ENCODE results near the gene SLC22A17.
"Not testable (repeated sequence)": the region's sequence is repeated elsewhere in the genome, so short reads cannot be mapped to it uniquely, and the experiment has no call there.

The SLC22A17 gene

DNA sequence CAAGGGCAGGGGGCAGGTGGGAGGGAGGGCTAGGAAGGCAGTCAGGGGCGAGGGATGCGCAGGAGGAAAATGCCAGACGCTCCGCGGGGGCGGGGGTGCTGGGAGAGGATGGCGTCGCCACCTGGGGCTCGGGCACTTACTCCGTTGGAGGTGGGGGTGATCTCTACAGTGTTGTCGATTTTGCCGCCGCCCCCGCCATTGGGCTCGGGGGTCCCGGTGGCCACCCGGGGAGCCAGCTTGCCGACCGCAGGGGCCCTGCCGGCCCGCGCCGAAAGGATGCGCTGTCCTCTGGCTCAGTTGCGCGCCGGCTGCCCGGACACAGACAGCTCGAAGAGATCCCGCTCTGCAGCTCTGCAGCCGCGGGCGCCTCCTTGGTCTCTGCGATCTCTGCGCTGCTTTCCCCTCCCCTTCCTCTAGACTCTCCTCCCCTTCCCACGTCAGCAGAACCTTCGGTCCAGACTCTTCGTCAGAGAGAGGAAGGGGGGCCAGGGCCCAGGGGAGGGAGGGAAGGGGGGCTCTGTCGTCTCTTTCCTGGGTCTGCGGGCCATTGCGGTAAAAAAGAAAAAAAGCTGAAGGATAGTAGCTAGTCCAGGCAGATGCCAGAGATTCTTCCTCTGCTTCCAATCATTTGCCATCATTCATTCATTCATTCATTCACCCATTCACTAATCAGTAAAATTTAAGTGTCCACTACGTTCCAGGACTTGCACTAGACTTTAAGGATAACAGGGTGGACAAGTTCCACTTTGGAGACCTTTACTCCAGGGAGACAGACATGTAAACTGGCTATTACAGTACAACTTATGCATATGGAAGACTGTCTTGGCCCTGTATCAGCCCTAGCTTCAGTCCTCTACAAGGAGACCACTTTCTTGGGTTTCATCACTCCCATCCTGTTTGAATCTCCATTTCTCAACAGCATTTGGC lies at the start of gene SLC22A17:
SLC22A17 (minus strand) TSS at position 382 of the 927 bp plus-strand sequence.
- DNase-seq (ENCODE audit: low spot score) = no peak

DNA sequence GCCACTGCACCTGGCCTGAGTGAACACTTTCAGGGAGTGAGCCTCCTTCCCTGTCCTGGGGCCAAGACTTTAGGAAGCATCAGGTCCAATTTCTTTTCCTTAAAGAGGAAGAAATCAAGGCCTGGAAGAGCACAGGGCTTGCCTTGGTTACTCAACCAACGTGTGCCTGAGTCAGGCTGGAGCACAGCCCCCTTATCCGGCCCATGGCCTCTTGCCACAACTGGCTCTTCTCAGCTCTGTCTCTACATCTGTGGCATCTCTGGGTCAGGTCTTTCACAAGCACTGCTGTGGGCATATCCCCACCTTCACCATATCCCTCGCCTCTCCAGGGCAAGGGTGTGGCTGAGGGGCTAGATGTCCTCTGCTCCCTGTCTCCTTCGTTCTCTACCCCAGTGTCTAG lies 48.6 kb upstream of the SLC22A17 start:
- no peak for DNase-seq (ENCODE audit: low spot score)

DNA sequence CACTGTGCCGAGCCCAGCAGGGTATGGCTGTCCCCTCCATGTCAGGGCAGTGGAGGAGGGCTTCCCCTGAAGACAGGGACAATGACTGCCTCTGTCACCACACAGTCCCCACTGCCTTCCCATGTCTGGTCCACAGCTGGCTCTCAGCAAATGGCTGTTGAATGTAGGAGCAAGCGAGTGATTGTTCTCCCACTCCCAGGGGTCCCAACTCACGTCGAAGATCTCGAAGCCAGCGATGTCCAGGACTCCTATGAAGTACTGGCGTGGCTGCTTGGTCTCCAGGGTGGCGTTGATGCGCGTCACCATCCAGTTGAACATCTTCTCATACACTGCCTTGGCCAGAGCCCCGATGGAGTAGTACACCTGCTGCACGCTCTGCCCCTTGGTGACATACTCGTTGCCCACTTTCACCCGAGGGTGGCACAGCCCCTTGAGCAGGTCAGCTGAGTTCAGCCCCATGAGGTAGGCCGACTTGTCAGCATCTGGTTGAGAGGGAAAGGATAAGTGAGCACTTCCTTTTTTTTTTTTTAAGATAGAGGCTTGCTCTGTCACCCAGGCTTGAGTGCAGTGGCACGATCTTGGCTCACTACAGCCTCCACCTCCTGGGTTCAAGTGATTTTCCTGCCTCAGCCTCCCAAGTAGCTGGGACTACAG lies 47.9 kb upstream of the SLC22A17 start:
- not testable (repeated sequence) for DNase-seq (ENCODE audit: low spot score)

DNA sequence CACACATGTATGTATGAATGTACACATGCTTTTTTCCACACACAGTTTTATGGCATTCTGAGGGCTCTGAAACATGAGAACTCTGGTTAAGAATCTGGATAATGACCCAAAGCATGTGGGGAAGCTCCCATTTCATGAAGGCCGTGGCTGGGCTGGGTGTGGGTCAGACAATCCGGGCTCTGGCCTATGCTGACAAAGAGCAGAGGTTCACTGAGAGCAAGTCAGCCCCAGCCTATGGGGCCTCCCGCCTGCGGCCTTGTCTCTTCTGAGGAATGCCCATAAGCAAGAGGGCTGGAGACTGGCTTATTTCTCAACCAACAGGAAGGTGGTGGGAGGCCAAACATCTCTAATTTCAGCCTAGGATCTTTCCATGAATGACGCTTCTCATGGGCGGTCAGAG lies 46.9 kb upstream of the SLC22A17 start:
- DNase-seq (ENCODE audit: low spot score) = no peak

DNA sequence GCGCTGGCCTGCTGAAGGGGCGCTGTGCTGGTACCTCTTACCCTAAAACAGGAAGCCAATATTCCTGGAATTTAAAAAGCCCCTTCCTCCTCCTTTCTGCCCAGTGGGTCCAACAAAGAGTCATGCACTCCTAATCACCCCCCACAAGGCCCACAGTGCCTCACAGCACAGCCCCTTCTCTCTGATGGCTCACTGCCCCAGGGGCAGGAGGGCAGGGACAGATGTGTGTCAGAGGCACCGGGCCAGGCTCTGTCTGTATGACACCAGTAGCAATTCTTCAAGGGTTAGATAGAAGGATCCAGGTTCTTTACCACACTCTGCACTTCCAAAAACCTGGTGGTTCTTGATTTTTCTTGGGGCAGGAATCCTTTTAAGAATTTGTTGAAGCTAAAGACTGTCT lies 46.4 kb upstream of the SLC22A17 start:
- DNase-seq (ENCODE audit: low spot score) = no peak

DNA sequence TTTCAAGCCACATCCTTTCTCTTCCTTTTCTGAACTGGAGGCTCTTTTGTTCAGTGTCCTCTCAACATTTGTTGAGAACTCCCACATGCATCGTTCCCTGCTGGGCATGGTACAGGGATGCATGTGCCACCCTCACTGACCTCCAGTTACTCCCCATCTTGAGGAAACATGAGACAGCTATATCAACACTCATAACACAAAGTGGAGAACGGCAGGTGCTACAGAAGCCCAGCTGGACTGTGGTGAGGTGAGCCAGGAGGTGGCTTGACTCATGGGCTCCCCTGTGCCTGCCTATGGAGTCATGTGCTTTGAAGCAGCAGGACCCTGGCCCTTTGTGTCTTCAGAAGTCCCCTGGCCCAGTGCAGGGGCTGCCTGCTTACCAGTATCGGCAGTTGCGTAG lies 45.7 kb upstream of the SLC22A17 start:
- no peak for DNase-seq (ENCODE audit: low spot score)

DNA sequence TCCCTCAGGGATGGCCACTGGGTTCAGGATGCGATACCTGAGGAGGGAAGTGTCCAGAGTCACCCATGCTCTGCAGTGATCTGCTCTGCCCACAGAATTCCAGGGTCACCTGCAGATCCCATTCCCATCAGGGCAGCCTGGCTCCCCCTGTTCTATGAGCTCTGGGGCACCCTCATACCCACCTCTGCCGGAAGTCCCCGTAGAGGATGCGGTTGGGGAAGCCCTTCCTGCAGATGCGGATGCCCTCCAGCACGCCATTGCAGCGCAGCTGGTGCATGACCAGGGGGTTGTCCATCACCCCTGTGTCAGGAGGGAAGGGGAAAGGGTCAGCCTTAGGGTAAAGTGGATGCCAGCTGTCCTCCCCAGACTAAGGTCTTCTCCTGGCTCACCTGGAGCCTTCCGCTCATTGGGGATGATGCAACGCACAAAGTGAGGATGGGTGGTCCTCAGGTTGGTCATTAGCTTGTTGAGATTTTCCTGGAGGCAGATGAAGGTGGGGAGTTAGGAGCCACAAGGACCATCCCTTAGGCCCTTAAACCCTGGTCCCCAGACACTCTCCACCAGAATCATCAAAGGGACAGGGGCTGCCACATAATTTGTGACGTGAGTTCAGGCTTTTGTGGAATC lies 44.2 kb upstream of the SLC22A17 start:
- DNase-seq (ENCODE audit: low spot score) = no peak

DNA sequence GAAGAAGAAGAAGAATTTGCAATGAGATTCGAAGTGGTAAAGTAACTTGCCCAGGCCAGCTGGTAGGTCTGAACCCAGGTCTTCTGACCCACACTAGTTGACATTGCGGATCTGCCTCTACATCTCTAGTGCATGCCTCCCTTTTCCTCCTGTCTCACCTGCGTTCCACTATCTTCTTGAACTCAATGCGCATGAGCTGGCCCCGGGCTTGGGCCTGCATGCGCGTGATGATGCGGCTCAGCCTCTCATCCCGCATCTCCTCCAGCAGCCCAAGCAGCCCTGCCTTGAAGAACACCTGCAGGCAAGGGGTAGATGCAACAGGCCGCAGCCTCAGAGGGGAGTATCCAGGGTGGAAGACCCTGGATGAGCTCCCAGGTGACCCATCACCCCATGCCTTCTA lies 43.4 kb upstream of the SLC22A17 start:
- no peak for DNase-seq (ENCODE audit: low spot score)

DNA sequence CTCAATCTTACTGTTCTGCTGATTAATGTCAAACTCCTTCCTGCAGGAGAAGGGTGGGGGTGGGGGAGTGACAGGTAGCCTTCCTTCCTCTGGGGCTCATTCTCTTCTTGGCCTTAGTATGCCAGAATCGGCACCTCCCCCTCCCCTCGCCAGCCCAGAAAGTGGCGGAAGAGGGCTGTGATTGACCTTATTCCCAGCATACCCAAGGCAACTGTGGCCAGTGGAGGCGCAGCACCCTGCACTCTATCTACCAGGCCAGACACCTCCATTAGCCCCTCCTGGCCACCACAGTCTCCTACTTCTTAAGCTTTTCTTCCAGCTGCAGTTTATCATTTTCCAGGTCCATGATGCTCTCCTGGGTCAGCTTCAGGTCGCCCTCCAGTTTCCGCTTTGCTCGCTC lies 39.9 kb upstream of the SLC22A17 start:
- DNase-seq (ENCODE audit: low spot score) = no peak

DNA sequence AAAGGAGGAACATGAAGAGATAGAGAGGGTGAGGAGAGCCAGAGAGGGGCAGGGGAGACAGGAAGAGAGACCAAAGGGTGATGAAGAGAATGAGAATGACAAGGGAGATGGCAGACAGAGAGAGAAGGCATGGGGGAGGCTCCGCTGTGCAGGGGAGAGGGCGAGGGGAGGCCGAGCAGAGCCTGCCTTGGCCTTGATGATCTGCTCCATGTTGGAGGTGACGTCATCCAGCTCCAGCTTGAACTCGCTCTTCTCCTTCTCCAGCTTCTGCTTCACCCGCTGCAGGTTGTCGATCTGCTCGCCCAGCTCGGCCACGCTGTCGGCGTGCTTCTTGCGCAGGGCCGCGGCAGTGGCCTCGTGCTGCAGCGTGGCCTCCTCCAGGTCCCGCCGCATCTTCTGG lies 37.2 kb upstream of the SLC22A17 start:
- DNase-seq (ENCODE audit: low spot score) = not testable (repeated sequence)

DNA sequence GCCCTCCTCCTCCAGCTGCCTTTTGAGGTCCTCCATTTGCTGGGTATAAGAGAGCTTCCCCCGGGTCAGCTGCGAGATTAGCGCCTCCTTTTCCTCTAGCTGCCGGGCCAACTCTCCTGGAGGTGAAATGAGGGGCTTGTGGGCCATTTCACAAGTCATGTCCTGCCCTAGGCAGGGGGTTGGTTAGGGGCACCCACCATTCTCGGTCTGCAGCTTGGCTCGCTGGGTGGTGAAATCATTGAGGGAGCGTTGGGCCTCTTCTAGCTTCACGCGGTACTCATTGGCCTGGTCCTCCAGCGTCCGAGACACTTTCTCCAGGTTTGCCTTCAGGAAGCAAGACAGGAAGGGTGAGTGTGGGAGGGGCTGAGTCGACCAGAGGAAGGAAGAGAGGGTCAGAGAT lies 36.7 kb upstream of the SLC22A17 start:
- DNase-seq (ENCODE audit: low spot score) = no peak

DNA sequence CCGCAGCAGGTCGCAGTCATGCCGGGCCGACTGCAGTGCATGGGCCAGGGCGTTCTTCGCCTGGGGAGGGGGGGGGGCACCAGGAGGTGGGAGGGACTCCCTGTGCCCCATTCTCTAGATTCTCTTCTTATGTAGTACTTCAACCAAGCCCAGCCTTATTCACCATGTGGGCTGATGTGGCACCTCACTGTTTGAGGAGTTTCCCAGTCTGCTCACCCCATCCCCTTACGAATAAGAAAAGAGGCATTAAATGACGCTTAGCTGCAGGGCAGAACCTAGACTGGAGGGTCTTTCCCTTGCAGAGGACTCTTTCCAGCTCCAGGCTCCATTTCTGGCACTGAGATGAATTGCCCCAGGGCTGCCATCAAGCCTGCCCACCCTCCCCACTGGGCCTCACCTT lies 36.3 kb upstream of the SLC22A17 start:
- no peak for DNase-seq (ENCODE audit: low spot score)

DNA sequence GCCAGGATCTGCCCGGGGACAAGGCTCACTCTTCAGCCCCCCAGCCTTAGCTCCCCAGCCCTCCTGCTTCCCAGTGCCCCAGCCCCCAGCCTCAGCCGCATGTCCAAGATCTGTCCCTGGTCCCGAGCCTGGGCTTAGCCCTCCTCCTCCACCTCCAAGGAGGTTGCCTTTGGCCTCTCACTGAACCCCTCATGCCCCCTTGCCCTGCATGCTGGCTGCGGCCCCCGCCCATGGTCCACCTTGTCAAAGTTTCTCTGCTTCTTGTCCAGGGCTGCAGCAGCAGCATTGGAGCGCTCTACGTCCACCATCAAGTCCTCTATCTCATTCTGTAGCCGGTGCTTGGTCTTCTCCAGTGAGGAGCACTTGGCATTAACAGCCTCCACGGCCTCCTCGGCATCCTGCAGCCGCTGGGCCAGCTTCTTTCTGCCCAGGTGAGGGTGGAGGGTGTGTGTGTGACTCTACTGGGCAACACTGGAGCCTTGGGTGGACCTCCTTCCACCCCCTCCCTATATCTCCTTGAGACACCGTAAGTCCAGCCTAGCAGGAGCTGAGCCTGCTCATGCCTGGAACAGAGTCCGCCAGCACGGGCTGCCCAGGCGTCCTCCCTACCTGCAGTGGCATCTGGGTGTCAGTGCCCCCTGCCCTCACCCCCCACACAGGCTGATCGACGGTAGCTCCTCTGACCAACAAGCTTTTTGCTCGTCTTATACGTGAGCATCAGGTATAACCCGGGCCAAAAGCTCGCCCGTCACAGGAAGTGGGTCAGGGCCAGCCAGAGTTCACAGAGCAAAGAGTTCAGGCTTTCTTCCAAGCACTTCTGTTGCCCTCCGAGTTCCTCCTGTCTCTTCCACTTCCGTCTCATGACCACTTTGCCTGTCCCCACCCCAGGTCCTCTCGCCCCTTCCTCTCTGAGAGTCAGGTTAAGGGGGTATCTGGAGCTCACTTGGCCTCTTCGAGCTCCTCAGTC lies 35.5 kb upstream of the SLC22A17 start:
- DNase-seq (ENCODE audit: low spot score) = no peak

DNA sequence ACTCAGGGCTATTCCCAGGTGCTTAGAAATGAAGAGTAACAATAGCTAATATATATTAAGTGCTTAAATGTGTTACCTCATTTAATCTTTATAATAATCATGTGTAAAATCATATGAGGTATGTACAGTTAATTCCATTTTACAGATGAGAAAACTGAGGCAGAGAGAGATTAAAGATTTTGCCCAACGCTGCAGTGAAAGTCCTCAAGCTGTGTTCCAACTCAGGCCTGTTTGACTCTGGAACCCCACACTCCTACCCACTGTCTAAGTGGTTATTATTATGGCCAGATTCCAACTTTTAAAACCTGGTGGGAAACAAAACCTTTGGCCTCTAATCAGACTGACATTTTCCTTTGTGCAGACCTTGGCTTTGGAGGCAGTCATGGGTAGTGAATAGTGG lies 34.3 kb upstream of the SLC22A17 start:
- no peak for DNase-seq (ENCODE audit: low spot score)

DNA sequence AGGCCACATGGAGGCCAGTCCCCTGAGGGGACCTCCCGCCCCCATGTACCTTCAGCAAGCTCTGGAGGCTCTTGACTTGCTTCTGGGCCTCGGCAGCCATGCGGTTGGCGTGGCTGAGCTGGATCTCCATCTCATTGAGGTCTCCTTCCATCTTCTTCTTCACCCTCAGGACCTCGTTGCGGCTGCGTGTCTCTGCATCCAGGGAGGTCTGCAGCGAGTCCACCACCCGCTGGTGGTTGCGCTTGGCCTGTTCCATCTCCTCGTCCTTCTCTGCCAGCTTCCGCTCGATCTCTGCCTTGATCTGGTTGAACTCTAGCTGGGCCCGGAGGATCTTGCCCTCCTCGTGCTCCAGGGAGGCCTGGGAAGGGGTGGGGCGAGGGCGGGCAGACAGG lies 33.6 kb upstream of the SLC22A17 start:
- DNase-seq (ENCODE audit: low spot score) = not testable (repeated sequence)

DNA sequence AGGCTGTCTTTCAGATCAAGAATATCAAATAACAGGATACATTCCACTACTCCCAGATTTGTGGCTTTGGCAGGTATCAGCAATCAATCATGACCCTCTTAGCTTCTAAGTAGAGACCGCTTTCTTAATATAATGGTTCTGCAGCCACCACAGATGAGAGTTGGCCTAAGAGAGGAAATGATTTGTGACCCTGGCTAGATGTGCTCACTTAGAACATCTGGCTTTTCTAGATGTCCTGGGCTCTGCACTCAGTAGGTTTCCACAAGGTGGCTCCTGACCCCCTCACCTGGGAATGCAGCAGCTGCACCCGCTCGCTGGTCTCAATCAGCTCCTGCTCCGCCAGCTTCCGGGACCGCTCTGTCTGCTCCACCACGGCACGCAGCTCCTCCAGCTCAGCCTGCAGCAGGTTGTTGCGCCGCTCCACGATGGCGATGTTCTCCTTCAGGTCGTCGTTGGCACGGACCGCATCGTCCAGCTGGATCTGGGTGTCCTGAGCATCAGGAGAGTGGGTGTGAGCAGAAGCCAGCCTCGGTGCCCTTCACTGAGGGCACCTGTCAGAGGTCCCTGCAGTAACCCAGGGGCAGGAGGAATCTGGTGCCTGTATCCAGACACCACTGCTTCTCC lies 33.1 kb upstream of the SLC22A17 start:
- DNase-seq (ENCODE audit: low spot score) = no peak

DNA sequence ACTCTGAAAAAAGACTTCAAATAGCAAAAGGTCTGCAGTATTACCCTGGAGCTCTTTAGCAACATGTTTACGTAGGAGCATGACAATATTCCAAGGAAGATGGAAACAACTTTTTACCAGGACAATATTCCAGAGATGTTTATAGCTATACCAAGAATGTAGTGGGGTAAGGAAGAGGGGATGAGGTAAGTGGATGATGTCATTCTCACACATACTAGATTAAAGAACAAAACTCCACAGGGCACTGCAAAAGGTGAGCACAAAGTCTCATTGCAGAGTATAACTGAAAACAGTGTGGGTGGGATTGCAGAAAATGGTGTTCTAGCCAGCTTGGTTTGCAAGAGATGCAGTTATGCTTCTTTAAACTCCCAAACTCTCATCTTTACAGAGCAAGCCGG lies 32.6 kb upstream of the SLC22A17 start:
- no peak for DNase-seq (ENCODE audit: low spot score)

DNA sequence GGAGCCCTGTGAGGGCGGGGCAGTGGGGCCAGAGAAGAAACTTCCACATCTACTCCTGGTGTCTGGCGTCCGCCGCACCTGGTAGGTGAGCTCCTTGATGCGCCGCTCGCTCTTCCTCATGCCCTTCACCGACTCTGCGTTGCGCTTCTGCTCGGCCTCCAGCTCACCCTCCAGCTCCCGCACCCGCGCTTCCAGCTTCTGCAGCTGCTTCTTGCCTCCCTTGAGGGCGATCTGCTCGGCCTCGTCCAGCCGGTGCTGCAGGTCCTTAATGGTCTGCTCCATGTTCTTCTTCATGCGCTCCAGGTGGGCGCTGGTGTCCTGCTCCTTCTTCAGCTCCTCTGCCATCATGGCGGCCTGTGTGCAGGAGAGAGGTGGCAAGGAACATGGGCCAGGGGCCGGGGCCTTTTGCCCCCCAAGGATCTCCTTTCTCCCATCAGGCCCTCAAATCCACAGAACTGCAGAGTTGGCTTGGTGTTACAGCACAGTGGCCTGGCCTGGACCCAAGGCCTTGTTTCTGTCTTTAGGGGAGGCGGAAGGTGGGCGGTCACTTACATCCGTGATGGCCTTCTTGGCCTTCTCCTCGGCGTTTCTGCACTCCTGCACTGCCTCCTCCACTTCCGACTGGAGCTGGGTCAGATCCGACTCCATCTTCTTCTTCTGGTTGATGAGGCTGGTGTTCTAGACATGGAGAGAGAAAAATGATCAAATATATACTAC lies 31.8 kb upstream of the SLC22A17 start:
- no peak for DNase-seq (ENCODE audit: low spot score)

DNA sequence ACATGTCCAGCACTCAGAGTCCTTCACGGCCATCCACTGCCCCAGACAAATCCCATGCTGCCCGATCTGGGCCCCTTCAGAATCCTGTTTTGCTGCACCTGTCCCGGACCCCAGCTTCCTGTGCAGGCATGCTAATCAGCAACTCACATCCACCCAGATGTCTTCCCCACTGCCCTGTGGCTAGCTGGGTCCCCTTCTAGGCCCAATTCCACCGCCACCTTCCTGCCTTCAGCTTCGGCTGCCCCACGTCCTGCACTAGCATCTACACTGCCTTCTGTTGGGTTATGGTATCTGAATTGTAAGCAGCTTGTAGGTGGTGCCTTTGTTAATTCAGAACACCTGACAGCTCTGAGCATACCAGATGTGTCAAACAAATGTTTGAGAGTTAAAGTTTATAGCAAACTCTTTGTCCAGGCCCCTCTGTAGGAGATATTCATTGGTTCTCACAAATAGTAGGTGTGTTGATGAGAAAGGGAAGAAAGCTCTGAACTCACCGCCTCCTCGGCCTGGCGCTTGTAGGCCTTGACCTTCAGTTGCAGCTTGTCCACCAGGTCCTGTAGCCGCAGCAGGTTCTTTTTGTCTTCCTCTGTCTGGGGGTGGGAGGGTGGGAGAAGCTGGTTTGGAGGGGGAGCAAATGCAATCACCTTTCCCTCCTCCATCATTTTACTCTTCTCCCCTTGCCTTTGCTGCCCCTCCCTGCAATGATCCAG lies 30.2 kb upstream of the SLC22A17 start:
- no peak for DNase-seq (ENCODE audit: low spot score)

DNA sequence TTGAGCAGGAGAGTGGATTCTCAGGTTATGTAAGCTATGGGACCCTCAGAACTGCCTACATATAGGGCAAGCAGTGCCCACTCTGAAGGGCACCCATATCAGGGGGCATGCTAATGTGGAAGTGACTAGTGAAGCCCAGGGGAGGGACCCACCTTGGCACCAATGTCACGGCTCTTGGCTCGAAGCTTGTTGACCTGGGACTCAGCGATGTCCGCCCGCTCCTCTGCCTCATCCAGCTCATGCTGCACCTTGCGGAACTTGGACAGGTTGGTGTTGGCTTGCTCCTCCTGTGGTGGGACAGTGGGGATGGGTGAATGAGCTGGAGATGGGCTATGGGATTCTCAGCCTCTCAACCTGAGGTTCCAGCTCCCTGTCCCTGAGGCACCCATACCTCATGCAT lies 29.6 kb upstream of the SLC22A17 start:
- DNase-seq (ENCODE audit: low spot score) = no peak
